CD4-positive, alpha-beta T cell treated with Interleukin-17A for 1 hour (primary cell): ENCODE data around the gene GNAI1.

Experiments
- DNase-seq: peaks from one replicate; pipeline ENCODE4 v3.0.0-alpha.2; 2020

The GNAI1 gene

GRCh38 chr7:80134536-80135308, at the start of gene GNAI1:
GNAI1 (plus strand) TSS chr7:80134831; CDS start chr7:80135161, 330 bp downstream.
- DNase-seq = no peak

- no peak for DNase-seq
Measured at GRCh38 chr7:80087051-80087770, 47.4 kb upstream of the GNAI1 start.

- DNase-seq = no peak
Measured at GRCh38 chr7:80087771-80088170, 46.9 kb upstream of the GNAI1 start.

- DNase-seq = no peak
Measured at GRCh38 chr7:80088705-80089104, 45.9 kb upstream of the GNAI1 start.

GRCh38 chr7:80089366-80089765, 45.3 kb upstream of the GNAI1 start:
- no peak for DNase-seq

- DNase-seq = no peak
Measured at GRCh38 chr7:80093349-80093748, 41.3 kb upstream of the GNAI1 start.

GRCh38 chr7:80095545-80095944, 39.1 kb upstream of the GNAI1 start:
- DNase-seq = no peak

- no peak for DNase-seq
Measured at GRCh38 chr7:80097756-80098155, 36.9 kb upstream of the GNAI1 start.

- DNase-seq = no peak
Measured at GRCh38 chr7:80098795-80099194, 35.8 kb upstream of the GNAI1 start.

GRCh38 chr7:80100254-80100653, 34.4 kb upstream of the GNAI1 start:
- no peak for DNase-seq

GRCh38 chr7:80105701-80106408, 28.8 kb upstream of the GNAI1 start:
- no peak for DNase-seq

GRCh38 chr7:80106498-80107113, 28.0 kb upstream of the GNAI1 start:
- DNase-seq = no peak

- DNase-seq = no peak
Measured at GRCh38 chr7:80107278-80107677, 27.4 kb upstream of the GNAI1 start.

- no peak for DNase-seq
Measured at GRCh38 chr7:80110376-80110775, 24.3 kb upstream of the GNAI1 start.

GRCh38 chr7:80114159-80114558, 20.5 kb upstream of the GNAI1 start:
- no peak for DNase-seq

- no peak for DNase-seq
Measured at GRCh38 chr7:80124526-80125264, 9.9 kb upstream of the GNAI1 start.

- DNase-seq = no peak
Measured at GRCh38 chr7:80127412-80128160, 7.0 kb upstream of the GNAI1 start.

- no peak for DNase-seq
Measured at GRCh38 chr7:80128918-80129317, 5.7 kb upstream of the GNAI1 start.

GRCh38 chr7:80129785-80130184, 4.8 kb upstream of the GNAI1 start:
- no peak for DNase-seq

- no peak for DNase-seq
Measured at GRCh38 chr7:80131675-80132435, 2.8 kb upstream of the GNAI1 start.

- DNase-seq = no peak
Measured at GRCh38 chr7:80132594-80132993, 2.0 kb upstream of the GNAI1 start.
